Body of pancreas (tissue), 4 donors: ENCODE results near the gene CD2BP2. TPM values are rescaled to one million over a fixed set of nuclear protein-coding genes. Genes with fewer than 3 reads are reported as not detected.

Experiments used
- ATAC-seq: fragments of 150-250 bp; one replicate; pipeline ENCODE4 v1.9.1; 2016
- DNase-seq, 4 donors: peaks; one replicate each; pipeline ENCODE4 v3.0.0-alpha.2; 2019
- H3K27ac ChIP-seq, 4 donors: fragments of 200-600 bp; sonication (generic); 1 replicate in 3 of 4; 2 replicates in 1 of 4; pipeline versions ENCODE4 v1.5.1 to v1.6.1; 2016 to 2019; ENCODE audit warnings: mild to moderate bottlenecking in 1 of 4, mixed read lengths in 1 of 4, moderate library complexity in 1 of 4
- H3K27me3 ChIP-seq, 2 donors: fragments of 200-600 bp; sonication (generic); one replicate each; pipeline ENCODE4 v1.6.0; 2016; ENCODE audit warnings: mild to moderate bottlenecking in 1 of 2
- H3K36me3 ChIP-seq, 2 donors: fragments of 200-600 bp; sonication (generic); replicated peaks in 1 of 2; 2 replicates each; pipeline ENCODE4 v1.5.1; 2016; ENCODE audit warnings: low read depth in 2 of 2; ENCODE audit not compliant: insufficient read depth in 1 of 2
- H3K4me1 ChIP-seq: fragments of 200-600 bp; sonication (generic); one replicate; pipeline ENCODE4 v1.6.0; 2016
- H3K4me3 ChIP-seq, 2 donors: fragments of 200-600 bp; sonication (generic); 1 replicate in 1 of 2; 2 replicates in 1 of 2; pipeline ENCODE4 v1.5.1; 2016 to 2019
- H3K9me3 ChIP-seq, 3 donors: fragments of 200-600 bp; sonication (generic); 1 replicate in 2 of 3; 2 replicates in 1 of 3; pipeline ENCODE4 v1.5.1; 2016
- POLR2A ChIP-seq, 3 donors: fragments of 450-650 bp; IDR thresholded peaks; one replicate each; pipeline ENCODE4 v1.6.1; 2016; ENCODE audit warnings: antibody characterized with exemption in 3 of 3, mild to moderate bottlenecking in 2 of 3
- WGBS, 2 donors: methylation state at CpG; one replicate each; pipeline ENCODE4 v1.1.5; 2017; 5-methylcytosine and 5-hydroxymethylcytosine counted together
- intact Hi-C: fragments of 100-400 bp; cut with DNase I; formaldehyde crosslinking; loops from one replicate; pipeline ENCODE4 v1.15.1; 2023
- total RNA-seq, 2 donors: library from RNA; depleted of rRNA; stranded (reverse); fragments of >200 nt; gene quantifications; one replicate each; pipeline ENCODE4 v1.1.0, GENCODE V29; 2016
- TF ChIP-seq, protein P1 (sequence below), 7 experiments: fragments of 450-650 bp in 4 of 7; fragments of 200-600 bp in 3 of 7; sonication (generic) in 3 of 7; IDR thresholded peaks; one replicate each; pipeline ENCODE4 v1.5.1; 2016 to 2019; ENCODE audit warnings: antibody characterized with exemption in 7 of 7

Gene CD2BP2
- total RNA-seq, 2 donors from 2014 or later: 19.8 to 20.2 TPM

DNA sequence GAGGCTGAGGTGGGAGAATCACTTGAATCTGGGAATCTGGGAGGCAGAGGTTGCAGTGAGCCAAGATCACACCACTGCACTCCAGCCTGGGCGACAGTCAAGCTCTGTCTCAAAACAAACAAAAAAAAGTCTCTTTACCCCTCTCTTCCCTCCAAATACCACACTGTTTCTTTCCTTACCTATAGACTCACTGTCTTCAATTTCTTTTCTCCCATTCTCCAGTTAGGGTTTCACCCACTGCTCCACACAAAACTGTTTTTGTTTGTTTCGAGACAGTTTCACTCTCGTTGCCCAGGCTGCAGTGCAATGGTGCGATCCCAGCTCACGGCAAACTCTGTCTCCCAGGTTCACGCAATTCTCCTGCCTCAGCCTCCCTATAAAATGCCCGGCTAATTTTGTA lies 6.1 kb upstream of the CD2BP2 start:
- Histone ChIP-seq H3K4me3 (no peak overlapping the region), H3K36me3 (peaks cover 0 to 5% of the 10 kb centered on the region in 2 donors), H3K4me1 (peaks cover 10% of the 10 kb centered on the region), H3K27ac (no peak overlapping the region), H3K9me3 (no peaks in the 10 kb centered on the region), H3K27me3 (no peaks in the 10 kb centered on the region)
- intact Hi-C loops: no loop called here
- 94 to 96% methylated on average over 7 of the region's 7 CpGs for WGBS, 2 donors
- no peak for DNase-seq
- ATAC-seq: no peak
- TF ChIP-seq, protein P1, sequence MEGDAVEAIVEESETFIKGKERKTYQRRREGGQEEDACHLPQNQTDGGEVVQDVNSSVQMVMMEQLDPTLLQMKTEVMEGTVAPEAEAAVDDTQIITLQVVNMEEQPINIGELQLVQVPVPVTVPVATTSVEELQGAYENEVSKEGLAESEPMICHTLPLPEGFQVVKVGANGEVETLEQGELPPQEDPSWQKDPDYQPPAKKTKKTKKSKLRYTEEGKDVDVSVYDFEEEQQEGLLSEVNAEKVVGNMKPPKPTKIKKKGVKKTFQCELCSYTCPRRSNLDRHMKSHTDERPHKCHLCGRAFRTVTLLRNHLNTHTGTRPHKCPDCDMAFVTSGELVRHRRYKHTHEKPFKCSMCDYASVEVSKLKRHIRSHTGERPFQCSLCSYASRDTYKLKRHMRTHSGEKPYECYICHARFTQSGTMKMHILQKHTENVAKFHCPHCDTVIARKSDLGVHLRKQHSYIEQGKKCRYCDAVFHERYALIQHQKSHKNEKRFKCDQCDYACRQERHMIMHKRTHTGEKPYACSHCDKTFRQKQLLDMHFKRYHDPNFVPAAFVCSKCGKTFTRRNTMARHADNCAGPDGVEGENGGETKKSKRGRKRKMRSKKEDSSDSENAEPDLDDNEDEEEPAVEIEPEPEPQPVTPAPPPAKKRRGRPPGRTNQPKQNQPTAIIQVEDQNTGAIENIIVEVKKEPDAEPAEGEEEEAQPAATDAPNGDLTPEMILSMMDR (IDR thresholded peaks at IDR 0.05): no peak
- TF ChIP-seq POLR2A (IDR thresholded peaks at IDR 0.05): no peak

DNA sequence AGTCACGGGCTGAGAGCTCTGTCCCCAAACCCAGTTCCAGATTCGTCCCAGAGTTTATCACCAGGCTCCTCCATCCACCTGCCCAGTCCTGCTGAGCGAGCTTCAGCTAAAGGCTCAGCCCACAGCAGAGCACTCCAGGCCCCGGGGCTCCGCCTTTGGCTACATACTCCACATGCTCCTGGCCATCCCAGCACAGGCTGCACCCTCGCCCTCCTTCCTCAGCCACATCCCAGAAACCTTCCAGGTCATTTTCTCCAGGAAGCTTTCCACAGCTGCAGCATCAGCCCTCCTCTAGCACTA lies 4.7 kb upstream of the CD2BP2 start:
- ATAC-seq: no peak
- Histone ChIP-seq H3K4me3 (no peak overlapping the region), H3K36me3 (peaks cover 0 to 5% of the 10 kb centered on the region in 2 donors), H3K27ac (no peak overlapping the region), H3K9me3 (no peaks in the 10 kb centered on the region), H3K27me3 (no peaks in the 10 kb centered on the region), H3K4me1 (peaks cover 18% of the 10 kb centered on the region)
- intact Hi-C loops: no loop called here
- WGBS, 2 donors: 77 to 88% methylated on average over 5 to 6 of the region's 6 CpGs
- TF ChIP-seq, protein P1 (IDR thresholded peaks at IDR 0.05): no peak
- TF ChIP-seq POLR2A (IDR thresholded peaks at IDR 0.05): no peak
- no peak for DNase-seq

DNA sequence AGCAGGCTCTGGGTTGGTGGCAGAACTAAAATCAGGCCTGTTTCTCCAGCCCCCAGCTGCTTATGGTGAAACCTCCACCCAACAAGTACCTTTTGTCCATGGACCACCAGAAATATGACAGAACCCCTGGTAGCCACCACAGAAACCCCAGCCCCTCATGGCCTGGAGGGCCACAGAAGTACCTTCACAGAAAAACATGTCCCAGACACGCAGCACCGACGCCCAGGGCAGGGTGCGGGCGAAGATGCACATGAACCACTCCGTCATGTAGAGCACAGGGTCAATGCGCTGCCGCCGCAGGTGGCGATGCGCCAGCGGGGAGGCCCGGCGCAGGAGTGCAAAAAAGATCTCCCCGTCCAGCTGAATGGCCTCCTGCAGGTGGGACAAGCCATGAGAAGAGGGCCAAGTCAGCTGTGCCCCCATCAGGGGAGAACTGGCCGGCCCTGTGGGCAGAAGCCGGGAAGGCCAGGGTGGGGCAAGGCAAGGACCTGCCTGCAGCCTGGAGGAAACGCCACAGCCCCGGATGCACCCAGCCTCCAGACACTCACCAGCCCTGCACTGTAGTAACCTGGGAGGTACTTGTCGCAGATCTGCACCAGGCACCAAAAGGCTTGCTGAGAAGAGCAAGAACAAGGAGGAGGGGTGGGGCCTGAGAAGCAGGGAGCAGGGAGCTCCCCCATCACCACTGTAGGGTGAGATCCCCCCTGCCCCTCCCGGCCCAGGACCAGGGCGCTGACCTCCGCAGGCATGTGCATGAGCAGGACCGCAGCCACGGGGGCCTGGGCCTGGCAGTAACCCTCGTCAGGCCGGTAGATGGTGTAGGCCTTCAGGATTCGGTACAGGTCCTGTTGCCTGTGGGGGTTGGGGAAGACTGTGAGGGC lies 4.1 kb upstream of the CD2BP2 start:
- Histone ChIP-seq H3K4me1 (peaks cover 22% of the 10 kb centered on the region), H3K4me3 (no peak overlapping the region), H3K9me3 (no peaks in the 10 kb centered on the region), H3K27ac (no peak overlapping the region), H3K36me3 (peaks cover 0 to 5% of the 10 kb centered on the region in 2 donors), H3K27me3 (no peaks in the 10 kb centered on the region)
- WGBS, 2 donors: 86 to 92% methylated on average over 13 to 22 of the region's 28 CpGs
- DNase-seq (no peak), ATAC-seq (no peak)
- intact Hi-C loops: no loop called here
- TF ChIP-seq, protein P1 (IDR thresholded peaks at IDR 0.05): no peak
- TF ChIP-seq POLR2A (IDR thresholded peaks at IDR 0.05): no peak

DNA sequence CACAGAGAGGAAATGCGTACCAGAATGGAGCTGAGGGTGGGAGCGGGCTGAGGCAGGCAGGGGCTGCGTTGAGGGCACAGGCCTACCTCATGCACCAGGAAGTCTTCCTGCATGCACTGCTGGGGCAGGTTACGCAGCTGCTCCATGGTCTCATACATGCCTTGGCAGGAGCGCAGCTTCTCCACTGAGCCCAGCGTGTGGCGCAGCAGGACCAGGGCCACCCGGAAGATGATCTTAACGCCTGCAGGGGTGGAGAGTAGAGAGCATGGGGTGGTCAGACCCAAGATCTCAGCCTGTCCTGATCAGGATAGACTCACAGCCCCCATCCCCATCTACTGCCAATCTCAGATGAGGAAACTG lies 3.4 kb upstream of the CD2BP2 start:
- peaks cover 28% of the 10 kb centered on the region for H3K4me1 ChIP-seq
- DNase-seq (no peak), ATAC-seq (no peak)
- H3K27ac ChIP-seq: no peak overlapping the region
- H3K9me3 ChIP-seq: no peaks in the 10 kb centered on the region
- no peaks in the 10 kb centered on the region for H3K27me3 ChIP-seq
- H3K36me3 ChIP-seq: peaks cover 0 to 5% of the 10 kb centered on the region in 2 donors
- no peak overlapping the region for H3K4me3 ChIP-seq
- intact Hi-C loops: no loop called here
- TF ChIP-seq POLR2A (IDR thresholded peaks at IDR 0.05): no peak
- TF ChIP-seq, protein P1 (IDR thresholded peaks at IDR 0.05): no peak
- WGBS, 2 donors: 96 to 100% methylated on average over 2 to 9 of the region's 9 CpGs
